Stimulated activated CD4-positive, alpha-beta T cell treated with anti-CD3 and anti-CD28 coated beads, Interleukin-4, amount 100 ng/mL, for 1 hour (primary cell): ENCODE measurements around the gene WDCP.
"Not testable (repeated sequence)": the region's sequence is repeated elsewhere in the genome, so short reads cannot be mapped to it uniquely, and the experiment has no call there.

ENCODE experiments used
- DNase-seq: peaks from one replicate; pipeline ENCODE4 v3.0.0-alpha.2; 2020

The WDCP gene, protein sequence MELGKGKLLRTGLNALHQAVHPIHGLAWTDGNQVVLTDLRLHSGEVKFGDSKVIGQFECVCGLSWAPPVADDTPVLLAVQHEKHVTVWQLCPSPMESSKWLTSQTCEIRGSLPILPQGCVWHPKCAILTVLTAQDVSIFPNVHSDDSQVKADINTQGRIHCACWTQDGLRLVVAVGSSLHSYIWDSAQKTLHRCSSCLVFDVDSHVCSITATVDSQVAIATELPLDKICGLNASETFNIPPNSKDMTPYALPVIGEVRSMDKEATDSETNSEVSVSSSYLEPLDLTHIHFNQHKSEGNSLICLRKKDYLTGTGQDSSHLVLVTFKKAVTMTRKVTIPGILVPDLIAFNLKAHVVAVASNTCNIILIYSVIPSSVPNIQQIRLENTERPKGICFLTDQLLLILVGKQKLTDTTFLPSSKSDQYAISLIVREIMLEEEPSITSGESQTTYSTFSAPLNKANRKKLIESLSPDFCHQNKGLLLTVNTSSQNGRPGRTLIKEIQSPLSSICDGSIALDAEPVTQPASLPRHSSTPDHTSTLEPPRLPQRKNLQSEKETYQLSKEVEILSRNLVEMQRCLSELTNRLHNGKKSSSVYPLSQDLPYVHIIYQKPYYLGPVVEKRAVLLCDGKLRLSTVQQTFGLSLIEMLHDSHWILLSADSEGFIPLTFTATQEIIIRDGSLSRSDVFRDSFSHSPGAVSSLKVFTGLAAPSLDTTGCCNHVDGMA

DNA sequence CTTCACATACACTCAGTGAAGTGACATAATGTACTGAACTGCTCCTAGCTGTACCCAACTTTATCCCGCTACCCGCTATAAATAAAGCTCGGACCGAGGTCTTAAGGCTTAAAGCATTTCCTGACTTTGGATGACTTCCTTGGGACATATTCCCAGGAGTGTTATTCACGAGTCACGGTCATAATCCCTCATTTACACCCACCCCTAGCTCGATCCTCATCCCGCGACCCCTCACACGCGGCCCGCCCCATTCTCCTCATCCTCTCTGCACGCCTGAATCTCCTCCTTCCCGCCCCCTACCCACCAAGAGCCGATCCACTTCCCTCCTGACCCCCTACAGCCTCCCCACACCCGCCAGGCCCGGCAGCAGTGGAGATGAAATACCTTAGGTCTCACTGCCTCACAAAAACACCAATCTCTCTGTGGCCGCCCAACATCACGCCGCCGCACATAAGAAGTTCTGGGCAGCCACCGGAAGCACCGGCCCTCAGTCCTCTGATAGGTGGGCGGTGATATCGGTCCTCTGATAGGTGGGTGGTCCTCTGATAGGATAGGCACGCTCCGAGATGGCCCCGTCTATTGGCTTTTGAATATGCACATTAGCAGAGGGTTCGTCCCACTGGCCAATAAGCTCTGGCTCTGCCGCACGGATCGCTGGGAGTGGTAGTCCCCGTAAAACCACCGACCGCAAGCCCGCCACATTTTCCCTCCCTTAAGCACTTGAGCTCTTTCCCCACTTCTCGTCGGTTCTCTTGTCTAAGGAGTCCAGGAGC lies at the start of gene WDCP:
WDCP (minus strand) TSS at position 462 of the 773 bp plus-strand sequence. CDS start 7,897 bp downstream, outside the sequence.
- peak; percentile 85 for DNase-seq

DNA sequence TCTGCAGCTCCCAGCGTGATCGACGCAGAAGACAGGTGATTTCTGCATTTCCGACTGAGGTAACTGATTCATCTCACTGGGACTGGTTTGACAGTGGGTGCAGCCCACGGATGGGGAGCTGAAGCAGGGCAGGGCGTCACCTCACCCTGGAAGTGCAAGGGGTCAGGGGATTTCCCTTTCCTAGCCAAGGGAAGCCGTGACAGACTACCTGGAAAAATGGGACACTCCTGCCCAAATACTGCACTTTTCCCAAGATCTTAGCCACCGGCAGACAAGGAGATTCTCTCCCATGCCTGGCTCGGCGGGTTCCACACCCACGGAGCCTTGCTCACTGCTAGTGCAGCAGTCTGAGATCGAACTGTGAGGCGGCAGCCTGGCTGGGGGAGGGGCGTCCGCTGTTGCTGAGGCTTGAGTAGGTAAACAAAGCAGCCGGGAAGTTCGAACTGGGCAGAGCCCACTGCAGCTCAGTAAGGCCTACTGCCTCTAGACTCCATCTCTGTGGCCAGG lies 48.0 kb upstream of the WDCP start:
- DNase-seq, result not testable (repeated sequence)

DNA sequence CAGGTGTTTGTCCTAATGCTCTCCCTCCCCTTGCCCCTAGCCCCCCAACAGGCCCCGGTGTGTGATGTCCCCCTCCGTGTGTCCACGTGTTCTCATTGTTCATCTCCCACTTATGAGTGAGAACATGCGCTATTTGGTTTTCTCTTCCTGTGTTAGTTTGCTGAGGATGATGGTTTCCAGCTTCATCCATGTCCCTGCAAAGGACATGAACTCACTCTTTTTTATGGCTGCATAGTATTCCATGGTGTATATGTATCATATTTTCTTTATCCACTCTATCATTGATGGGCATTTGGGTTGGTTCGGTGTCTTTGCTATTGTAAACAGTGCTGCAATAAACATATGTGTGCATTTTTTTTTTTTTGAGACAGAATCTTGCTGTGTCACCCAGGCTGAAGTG lies 46.1 kb upstream of the WDCP start:
- DNase-seq, result not testable (repeated sequence)

DNA sequence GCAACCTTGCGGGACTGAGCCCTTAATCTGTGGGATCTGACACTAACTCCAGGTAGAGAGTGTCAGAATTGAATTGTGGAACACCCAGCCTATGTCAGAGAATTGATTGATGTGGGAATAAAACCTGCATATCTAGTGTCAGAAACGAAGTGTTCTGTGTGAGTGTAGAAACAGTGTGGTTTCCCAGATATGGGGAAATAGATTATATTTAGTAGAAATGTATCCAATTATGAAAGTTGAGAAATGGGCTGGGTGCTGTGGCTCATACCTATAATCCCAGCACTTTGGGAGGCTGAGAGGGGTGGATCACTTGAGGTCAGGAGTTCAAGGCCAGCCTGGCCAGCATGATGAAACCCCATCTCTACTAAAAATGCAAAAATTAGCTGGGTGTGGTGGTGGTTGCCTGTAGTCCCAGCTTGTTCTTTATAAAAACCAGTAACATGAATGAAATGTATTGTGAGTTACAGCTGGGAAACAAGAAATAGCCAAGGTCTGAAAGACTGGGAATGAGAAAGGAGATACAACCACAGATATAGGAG lies 41.7 kb upstream of the WDCP start:
- DNase-seq, result no peak

DNA sequence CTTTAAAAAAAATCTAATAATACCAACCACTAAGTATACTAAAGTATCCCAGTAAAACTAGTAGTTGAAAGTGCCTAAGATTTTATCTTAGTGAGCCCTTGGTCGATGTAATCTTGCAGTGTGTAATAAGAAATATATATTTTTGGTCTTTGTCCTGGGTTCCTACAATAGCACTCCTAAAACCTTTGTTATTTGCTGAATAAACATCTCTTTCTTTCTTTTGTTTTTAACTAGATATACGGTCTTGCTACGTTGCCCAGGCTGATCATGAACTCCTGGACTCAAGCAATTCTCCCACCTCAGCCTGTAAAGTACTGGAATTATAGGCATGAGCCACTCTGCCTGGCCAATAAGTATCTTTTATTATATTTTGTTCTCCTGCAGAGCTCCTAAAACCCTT lies 39.8 kb upstream of the WDCP start:
- DNase-seq, result no peak

DNA sequence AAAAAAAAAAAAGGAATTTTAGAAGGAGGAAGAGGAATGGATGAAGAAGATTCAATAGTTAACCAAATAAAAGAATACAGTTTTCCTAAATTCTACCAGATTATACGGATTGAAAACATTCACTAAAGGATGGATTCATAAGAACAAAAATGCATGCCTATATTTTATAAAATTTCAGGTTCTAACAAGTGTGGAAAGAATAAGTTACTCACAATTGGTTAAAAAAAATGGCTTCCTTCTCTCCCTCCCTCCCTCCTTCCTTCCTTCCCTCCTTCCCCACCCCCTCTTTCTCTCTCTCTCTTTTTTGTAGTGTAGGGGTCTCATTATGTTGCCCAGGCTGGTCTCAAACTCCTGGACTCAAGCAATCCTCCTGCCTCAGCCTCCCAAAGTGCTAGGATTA lies 39.0 kb upstream of the WDCP start:
- no peak for DNase-seq

DNA sequence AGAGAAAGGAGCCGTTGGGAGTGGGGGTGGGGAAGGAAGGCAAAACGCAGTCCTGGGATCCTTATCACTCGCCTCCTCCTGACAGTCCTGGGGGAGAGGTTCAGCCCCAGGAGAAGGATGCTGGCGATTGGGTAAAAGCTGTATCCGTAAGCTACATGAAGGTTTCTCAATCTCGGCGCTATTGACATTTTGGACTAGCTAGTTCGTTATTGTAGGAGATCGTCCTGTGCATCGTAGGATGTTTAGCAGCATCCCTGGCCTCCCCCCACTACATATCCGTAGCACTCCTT lies 38.0 kb upstream of the WDCP start:
- DNase-seq, result no peak

DNA sequence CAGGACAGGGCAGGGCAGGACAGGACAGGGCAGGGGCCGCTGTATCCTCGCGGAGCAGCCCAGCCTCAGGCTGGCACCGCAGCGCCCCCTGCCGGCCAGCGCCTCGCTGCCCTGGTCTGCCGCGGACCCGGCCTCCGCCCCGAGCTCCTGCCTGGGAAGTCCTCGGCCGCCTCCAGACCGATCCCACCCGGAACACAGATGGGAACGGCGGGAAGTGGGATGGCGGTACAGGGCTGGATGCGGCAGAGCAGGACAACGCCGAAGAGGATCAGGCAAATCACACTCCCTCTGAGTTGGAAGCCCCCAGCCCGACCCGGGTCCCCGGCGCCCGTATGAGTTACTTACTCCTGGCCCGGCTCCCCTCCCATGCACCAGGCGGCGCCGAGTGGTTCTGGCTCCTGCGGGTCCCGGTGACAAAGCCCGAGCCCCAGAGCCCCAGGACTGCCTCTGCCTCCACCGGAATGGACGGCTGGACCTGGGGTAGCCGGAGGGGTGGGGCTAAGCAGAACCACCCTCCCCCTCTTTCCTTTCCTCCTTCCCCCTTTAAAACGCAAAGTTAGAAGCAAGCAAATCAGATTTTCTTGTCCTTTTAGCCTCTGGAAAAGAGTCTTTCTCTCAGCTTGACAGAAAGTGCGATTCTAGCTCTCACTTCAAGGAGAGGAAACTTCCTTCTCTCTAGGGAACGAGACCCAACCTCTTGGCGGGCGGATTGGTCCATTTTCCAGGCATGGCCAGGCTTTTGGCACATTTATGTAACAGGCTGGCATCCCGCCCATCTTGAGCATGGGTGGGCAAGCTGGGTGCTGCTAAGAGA lies 37.4 kb upstream of the WDCP start, which contains the start of gene TP53I3:
TP53I3 (minus strand) TSS at position 449 of the 814 bp plus-strand sequence. CDS start 508 bp downstream, outside the sequence.
- DNase-seq, result peak; percentile 83

DNA sequence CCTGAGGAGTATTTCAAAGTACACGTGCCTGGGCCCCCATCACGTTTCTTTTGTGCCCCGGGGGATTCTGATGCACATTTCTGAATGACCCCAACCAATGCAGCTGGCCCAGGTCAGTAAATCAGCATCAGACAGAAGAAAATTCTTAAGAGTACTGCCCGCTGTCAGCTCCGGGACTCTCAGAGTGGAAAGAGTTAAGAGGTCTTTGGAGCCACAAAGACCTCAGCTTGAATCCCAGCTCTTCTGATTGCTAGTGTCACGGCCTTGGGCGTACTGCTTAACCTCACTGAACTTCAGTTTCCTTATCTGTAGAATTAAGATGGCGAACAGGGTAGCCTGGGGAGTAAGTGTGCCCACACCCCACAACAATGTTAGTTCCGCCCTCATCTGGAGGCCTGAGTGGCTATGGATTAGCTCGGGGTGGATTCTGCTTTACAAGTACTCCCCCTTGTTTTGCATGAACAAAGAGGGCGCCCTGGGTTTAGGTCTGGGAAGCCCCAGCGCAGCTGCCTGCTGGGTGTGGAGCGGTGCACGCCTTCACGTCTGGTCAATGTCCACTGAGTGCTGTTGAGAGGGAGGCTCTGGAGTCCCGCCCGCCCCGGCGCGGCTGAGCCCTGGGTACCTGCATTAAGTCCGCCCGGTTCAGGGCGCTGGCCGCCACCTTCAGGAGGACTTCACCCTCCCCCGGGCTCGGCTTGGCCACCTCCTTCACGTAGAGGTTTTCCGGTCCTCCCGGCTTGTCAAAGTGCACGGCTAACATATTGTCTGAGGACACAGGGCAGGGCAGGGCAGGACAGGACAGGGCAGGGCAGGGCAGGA lies 36.6 kb upstream of the WDCP start:
- no peak for DNase-seq

DNA sequence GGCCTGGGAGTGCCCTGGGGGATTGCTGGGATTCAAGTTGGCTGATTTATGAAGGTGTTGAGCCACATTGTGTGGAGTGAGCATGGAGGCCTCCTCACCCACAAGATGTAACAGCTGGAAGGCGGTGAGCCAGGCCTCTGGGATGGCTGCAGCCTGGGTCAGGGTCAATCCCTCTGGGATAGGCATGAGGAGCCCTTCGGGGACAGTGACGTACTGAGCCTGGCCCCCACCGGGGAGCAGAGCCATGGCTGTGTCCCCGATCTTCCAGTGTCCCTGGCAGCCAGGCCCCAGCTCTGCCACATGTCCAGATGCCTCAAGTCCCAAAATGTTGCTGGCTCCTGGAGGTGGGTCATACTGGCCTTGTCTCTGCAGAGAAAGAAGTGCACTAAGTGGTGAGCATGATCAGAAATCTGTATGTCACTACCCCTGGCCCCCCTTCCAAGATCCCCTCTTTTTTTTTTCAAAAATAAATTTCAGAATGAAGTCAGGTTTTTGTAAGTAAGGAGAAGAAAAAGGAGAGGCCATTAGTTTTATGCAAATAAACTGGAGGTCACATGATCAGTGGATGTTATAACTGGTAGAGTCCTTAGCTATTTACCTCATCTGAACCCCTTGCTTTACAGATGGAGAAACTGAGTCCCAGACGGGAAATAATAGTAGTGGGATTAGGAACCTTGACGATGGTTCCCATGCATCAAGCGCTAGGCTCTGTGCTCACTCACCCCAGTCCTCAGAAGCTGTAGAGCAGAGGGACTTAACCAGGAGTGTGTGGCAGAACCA lies 35.8 kb upstream of the WDCP start:
- DNase-seq, result no peak

DNA sequence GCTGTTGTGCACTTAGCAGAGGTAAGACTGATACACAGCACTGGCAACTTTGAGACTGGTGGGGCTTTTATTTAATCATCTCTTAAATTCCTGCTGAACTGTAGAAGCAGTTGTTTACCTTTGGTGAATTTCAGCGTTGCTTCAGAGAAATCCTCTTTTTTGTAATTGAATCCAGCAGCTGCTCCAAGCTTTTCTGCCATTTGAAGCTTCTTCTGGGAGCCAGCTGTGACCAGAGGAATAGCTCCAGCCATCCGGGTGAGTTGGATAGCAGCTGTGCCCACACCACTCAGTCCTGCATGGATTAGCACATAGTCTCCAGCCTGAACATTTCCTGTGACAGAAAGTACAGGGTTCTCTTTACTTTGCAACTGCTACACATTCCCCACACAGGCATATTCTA lies 33.5 kb upstream of the WDCP start:
- DNase-seq, result no peak

DNA sequence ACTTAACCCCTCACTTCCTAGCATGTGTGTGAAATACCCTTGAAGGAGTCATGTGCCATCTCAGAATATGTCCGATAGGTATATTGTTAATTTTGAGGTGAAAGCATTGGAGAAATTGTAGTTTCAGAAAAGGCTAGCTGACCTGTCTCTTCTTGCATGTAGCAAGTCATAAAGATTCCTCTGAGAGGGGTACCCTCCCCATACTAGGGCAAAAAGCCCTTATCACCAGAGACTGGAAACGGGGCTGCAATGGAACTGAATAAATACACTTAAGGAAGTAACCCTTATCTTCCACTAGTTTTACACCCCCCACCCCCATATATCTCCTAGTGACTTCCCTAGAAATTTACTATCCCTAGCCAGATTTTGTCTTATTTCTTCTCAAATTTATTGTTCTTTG lies 30.7 kb upstream of the WDCP start:
- DNase-seq, result no peak

DNA sequence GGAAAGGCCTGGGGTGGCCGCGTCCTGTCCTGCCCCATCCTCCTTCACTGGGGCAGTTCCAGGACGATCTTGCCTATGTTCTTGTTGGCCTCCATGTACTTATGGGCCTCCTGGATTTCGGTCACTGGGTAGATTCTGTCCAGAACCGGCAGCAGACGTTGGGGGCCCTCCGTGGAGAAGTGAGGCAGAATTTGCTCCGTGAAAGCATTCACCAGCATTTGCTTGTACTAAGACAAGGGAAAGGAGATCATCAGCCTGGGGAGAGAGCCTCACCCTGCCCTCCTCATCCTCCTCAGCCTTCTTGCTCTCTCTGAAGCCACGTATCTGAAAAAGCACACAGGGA lies 30.3 kb upstream of the WDCP start:
- no peak for DNase-seq

DNA sequence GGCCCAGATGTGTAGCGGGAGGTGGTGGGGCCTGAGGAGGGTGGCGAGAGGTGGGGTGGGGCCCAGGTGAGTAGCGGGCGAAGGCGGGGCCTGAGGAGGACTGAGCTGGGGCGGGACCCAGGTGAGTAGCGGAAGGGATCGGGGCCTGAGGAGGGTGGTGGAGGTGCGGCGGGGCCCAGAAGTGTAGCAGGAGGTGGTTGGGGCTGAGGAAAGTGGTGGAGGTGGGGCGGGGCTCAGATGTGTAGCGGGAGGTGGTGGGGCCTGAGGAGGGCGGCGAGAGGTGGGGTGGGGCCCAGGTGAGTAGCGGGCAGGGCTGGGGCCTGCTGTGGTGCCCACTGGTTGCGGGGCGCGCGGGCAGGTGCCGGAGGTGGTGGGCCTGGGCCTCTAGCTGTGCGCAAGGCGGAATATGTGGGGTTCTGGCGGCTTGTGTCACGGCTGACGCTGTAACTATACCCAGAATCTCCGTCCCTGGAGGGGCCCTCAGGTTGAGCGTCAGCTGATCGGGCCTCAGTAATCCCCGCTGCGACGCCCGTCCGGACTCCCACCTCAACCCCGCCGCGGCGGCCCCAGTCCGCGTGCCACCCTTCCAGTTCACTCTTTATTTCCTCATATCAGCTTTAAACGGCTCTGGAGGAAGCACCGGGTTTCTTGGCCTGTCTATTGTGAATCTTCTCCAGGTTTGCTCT lies 29.8 kb upstream of the WDCP start:
- DNase-seq, result no peak

DNA sequence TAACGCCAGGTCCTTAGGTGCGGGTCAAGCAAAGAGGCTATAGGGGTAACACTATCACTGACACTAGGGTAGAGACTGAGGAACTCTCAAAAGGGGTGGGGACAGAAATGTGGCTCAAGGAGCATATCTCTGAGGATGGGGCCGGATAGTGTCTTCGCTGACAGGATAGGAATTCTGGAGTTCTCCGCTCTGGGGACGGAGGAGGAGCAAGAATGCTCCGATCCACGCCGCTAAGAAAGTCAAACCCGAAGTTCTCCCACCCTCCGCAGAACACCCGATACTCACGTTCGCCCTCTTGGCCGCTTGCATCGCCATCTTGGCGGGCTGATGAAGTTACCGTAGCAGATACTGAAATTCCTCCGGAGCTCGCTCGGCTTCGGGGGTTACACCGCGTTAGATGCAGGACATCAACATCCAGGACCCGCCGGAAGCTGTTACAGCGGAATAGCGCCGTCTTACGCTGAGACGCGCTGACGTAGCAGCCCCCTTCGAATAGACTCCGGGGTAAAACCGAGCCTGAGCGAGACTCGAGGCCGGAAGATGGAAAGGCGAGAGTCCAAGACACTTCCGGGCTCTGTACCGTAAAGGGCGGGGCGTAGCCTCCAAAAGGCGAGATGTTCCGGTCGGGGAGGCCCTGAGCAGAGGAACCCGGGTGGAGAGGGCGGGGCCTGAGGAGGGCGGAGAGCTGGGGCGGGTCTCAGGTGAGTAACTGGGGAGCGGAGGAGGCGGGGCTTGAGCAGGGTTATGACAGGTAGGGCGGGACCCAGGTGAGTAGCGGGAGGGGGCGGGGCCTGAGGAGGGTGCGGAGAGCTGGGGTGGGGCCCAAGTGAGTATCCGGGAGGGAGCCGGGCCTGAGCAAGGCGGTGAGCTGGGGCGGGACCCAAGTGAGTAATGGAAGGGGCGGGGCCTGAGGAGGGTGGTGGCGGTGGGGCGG lies 29.0 kb upstream of the WDCP start, which contains the start of gene SF3B6:
SF3B6 (minus strand) TSS at position 412 of the 934 bp plus-strand sequence; CDS start at position 315, 97 bp downstream.
- peak; percentile 99 for DNase-seq

DNA sequence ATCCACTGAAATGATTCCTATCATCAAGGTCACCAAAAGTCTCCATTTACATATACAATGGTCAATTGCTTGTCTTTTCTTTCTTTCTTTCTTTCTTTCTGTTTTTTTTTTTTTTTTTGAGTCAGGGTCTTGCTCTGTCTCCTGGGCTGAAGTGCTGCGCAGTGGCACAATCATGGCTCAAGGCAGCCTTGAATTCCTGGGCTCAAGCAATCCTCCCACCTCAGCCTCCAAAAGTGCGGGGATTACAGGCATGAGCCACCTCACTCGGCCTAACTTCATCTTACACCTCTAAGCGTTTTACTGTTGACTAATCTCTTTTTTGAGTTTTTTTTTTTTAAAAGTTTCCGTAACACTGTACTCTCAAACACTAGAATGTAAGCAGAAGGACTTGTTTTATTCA lies 28.1 kb upstream of the WDCP start:
- no peak for DNase-seq

DNA sequence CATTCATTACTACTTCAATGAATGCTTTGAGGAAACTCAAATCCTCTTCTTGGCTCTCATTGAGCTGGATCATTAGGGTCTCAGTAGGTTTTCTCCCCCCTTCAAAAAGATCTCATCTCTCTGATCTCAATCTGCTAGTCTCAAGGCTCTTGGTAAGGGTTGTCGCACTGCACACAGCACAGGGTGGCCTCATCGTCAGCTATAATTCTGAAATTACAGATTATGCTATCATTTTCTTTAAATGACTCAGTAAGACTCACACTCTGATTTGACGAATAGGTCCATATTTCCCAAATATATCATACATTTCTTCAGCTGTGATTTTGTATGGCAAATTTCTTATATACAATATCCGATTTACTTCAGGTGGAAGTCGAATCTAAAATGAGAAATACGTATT lies 26.6 kb upstream of the WDCP start:
- no peak for DNase-seq

DNA sequence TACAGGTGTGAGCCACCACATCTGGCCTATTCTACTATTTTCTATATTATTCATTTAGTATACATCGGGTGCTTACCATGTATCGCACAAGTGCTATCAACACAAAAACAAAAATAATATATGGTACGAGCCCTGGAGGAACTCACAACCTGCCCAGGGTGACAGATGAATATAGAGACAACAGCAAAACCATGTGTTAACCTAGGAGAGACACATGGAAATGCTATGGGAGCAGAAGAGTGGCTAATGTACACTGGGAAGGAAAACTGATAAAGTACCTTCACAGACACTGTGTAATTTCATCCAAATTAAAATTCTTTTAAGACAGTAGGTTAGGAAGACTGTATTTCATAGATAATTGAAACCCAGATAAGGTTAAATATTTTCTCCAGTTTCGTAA lies 25.1 kb upstream of the WDCP start:
- DNase-seq, result no peak

DNA sequence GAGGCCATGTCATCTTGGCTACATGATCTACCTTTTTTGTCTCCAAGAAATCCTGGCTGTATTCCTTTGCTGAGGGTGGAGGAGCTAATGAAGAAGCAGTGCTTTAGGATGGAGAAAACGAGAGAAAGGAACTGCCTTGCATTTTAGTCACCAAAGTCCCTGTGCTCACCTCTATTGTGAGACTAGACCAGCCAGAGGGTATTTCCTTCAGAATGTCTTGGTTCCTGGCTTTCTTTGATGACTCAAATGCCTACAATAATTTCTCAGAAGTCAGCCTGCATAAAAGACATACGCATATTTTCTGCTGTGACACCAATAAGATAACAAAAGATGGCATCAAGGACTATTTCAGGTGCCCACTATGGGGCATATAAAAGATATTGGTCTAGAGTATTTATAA lies 18.1 kb upstream of the WDCP start:
- no peak for DNase-seq
